PC-3 (cell line): ENCODE data around the gene SPP2. TPM values are rescaled to one million over a fixed set of nuclear protein-coding genes. Genes with fewer than 3 reads are reported as not detected.

ENCODE experiments used
- ATAC-seq: fragments of 200-7000 bp; cut with Tn5 transposase; 2 replicates; pipeline ENCODE4 v1.9.1; 2020; ENCODE audit warnings: mild to moderate bottlenecking, moderate library complexity
- BruUV-seq: library from RNA; stranded (reverse); fragments of 400-500 nt; replicated peaks from 2 replicates; lab custom pipeline; 2021; lab: Mats Ljungman, UMichigan
- CTCF ChIA-PET: fragments of 300-600 bp; sonication (Branson Sonifier 250); formaldehyde crosslinking; loops from one replicate; lab custom pipeline; 2022; ENCODE audit warnings: antibody characterized with exemption; lab: Charles Lee
- POLR2A ChIA-PET: fragments of 300-600 bp; sonication (Branson Sonifier 250); formaldehyde crosslinking; loops from one replicate; lab custom pipeline; 2022; ENCODE audit warnings: antibody characterized with exemption; ENCODE audit not compliant: unreplicated experiment; lab: Charles Lee
- DNase-seq: peaks from one replicate; pipeline ENCODE4 v3.0.0-alpha.2; 2015
- H2AFZ ChIP-seq: fragments of 300-600 bp; sonication (generic); 2 replicates; pipeline ENCODE4 v1.6.0; 2016; ENCODE audit warnings: antibody characterized with exemption, low read length
- H3F3A ChIP-seq: fragments of 300-600 bp; sonication (generic); one replicate; pipeline ENCODE4 v1.6.0; 2017; ENCODE audit warnings: antibody characterized with exemption, low read length, control low read depth, mild to moderate bottlenecking; ENCODE audit not compliant: unreplicated experiment
- H3K27ac ChIP-seq: fragments of 300-600 bp; sonication (generic); 2 replicates; pipeline ENCODE4 v1.5.1; 2016; ENCODE audit warnings: mild to moderate bottlenecking, low read length
- H3K27me3 ChIP-seq: fragments of 300-600 bp; sonication (generic); 2 replicates; pipeline ENCODE4 v1.6.1; 2016; ENCODE audit warnings: low read length, mixed read lengths
- H3K36me3 ChIP-seq: fragments of 300-600 bp; sonication (generic); 2 replicates; pipeline ENCODE4 v1.6.1; 2016; ENCODE audit warnings: low read depth, mixed run types, low read length, mixed read lengths
- H3K4me1 ChIP-seq: fragments of 300-600 bp; sonication (generic); 2 replicates; pipeline ENCODE4 v1.5.1; 2016; ENCODE audit warnings: low read length; ENCODE audit not compliant: insufficient read depth
- H3K4me2 ChIP-seq: fragments of 300-600 bp; sonication (generic); 2 replicates; pipeline ENCODE4 v1.6.0; 2016; ENCODE audit warnings: low read length
- H3K4me3 ChIP-seq: fragments of 300-600 bp; sonication (generic); 2 replicates; pipeline ENCODE4 v1.5.1; 2016; ENCODE audit warnings: mild to moderate bottlenecking, low read length, mixed read lengths
- H3K79me2 ChIP-seq: fragments of 300-600 bp; sonication (generic); 2 replicates; pipeline ENCODE4 v1.6.1; 2017; ENCODE audit warnings: low read length, mixed read lengths
- H3K9ac ChIP-seq: fragments of 300-600 bp; sonication (generic); 2 replicates; pipeline ENCODE4 v1.6.0; 2016; ENCODE audit warnings: mild to moderate bottlenecking, low read length
- H3K9me2 ChIP-seq: fragments of 300-600 bp; sonication (generic); replicated peaks from 2 replicates; pipeline ENCODE4 v1.6.1; 2016; ENCODE audit warnings: mixed run types, low read length, mixed read lengths
- H3K9me3 ChIP-seq: fragments of 300-600 bp; sonication (generic); 2 replicates; pipeline ENCODE4 v1.6.1; 2016; ENCODE audit warnings: low read length, mixed read lengths
- H4K20me1 ChIP-seq: fragments of 300-600 bp; sonication (generic); 2 replicates; pipeline ENCODE4 v1.6.1; 2016; ENCODE audit warnings: low read length, mixed read lengths
- CTCF ChIP-seq: fragments of 300-600 bp; sonication (generic); conservative IDR thresholded peaks from 2 replicates; pipeline ENCODE4 v1.5.1; 2017; ENCODE audit warnings: antibody characterized with exemption, low read depth, mild to moderate bottlenecking, low read length
- EZH2 ChIP-seq: fragments of 300-600 bp; sonication (generic); IDR thresholded peaks from one replicate; pipeline ENCODE4 v1.6.1; 2017; ENCODE audit warnings: antibody characterized with exemption, mild to moderate bottlenecking, low read length; ENCODE audit not compliant: unreplicated experiment
- EZH2phosphoT487 ChIP-seq: fragments of 300-600 bp; sonication (generic); IDR thresholded peaks from 2 replicates; pipeline ENCODE4 v1.6.1; 2018; ENCODE audit warnings: mild to moderate bottlenecking, antibody characterized with exemption, low read length, borderline replicate concordance
- intact Hi-C: fragments of 100-400 bp; cut with micrococcal nuclease; formaldehyde crosslinking; loops from 2 replicates; pipeline ENCODE4 v1.9.0; 2023
- total RNA-seq: library from RNA; depleted of rRNA; stranded (reverse); fragments of >200 nt; gene quantifications from 2 replicates; pipeline ENCODE4 v1.2.3, GENCODE V29; 2014

The SPP2 gene
- total RNA-seq, 1 experiment from 2014 or later = not detected

GRCh38 chr2:234024304-234024703 lies 26.2 kb upstream of the SPP2 start:
- H3K4me2 ChIP-seq = no peak overlapping the region
- BruUV-seq = no TSS peak

GRCh38 chr2:234025466-234025865 lies 25.0 kb upstream of the SPP2 start:
- Histone ChIP-seq H2AFZ (no peak overlapping the region), H3K27me3 (no peaks in the 10 kb centered on the region), H3F3A (no peaks in the 10 kb centered on the region), H3K9me2 (no peaks in the 10 kb centered on the region), H3K79me2 (no peaks in the 10 kb centered on the region), H3K36me3 (no peaks in the 10 kb centered on the region), H4K20me1 (no peaks in the 10 kb centered on the region), H3K4me1 (peaks cover 12% of the 10 kb centered on the region), H3K4me3 (no peak overlapping the region), H3K4me2 (no peak overlapping the region), H3K9me3 (no peaks in the 10 kb centered on the region), H3K9ac (no peak overlapping the region), H3K27ac (no peak overlapping the region)
- intact Hi-C loops = no loop called here
- BruUV-seq = no TSS peak
- TF ChIP-seq EZH2phosphoT487 (no peak), CTCF (no peak), EZH2 (no peak)
- DNase-seq (no peak), ATAC-seq (no peak)
- CTCF ChIA-PET = no interaction called here
- POLR2A ChIA-PET = no interaction called here

More at GRCh38 chr2:234024304-234024703, 26.2 kb upstream of the SPP2 start:
- ChIA-PET CTCF (no interaction called here), POLR2A (no interaction called here)
- no peak for ATAC-seq
- H3K4me3 ChIP-seq = no peak overlapping the region
- H3K9me3 ChIP-seq = no peaks in the 10 kb centered on the region
- no peaks in the 10 kb centered on the region for H3K27me3 ChIP-seq
- H3K9me2 ChIP-seq = no peaks in the 10 kb centered on the region
- H4K20me1 ChIP-seq = no peaks in the 10 kb centered on the region
- no peak overlapping the region for H3K9ac ChIP-seq
- no peak overlapping the region for H2AFZ ChIP-seq
- H3K27ac ChIP-seq = no peak overlapping the region
- no peaks in the 10 kb centered on the region for H3K79me2 ChIP-seq
- TF ChIP-seq EZH2 = no peak
- TF ChIP-seq EZH2phosphoT487 = no peak
- intact Hi-C loops = no loop called here
- no peaks in the 10 kb centered on the region for H3F3A ChIP-seq
- H3K4me1 ChIP-seq = peaks cover 5% of the 10 kb centered on the region
- DNase-seq = no peak
- H3K36me3 ChIP-seq = no peaks in the 10 kb centered on the region

GRCh38 chr2:234025891-234026401 lies 24.6 kb upstream of the SPP2 start:
- Histone ChIP-seq H3K36me3 (no peaks in the 10 kb centered on the region), H3K9me2 (no peaks in the 10 kb centered on the region), H3K4me1 (peaks cover 12% of the 10 kb centered on the region), H3K79me2 (no peaks in the 10 kb centered on the region), H3K9me3 (no peaks in the 10 kb centered on the region), H3K4me3 (no peak overlapping the region), H3K9ac (no peak overlapping the region), H3K4me2 (no peak overlapping the region), H4K20me1 (no peaks in the 10 kb centered on the region), H2AFZ (no peak overlapping the region), H3K27me3 (no peaks in the 10 kb centered on the region), H3K27ac (no peak overlapping the region), H3F3A (no peaks in the 10 kb centered on the region)
- ATAC-seq (no peak), DNase-seq (no peak)
- CTCF ChIA-PET = no interaction called here
- no peak for TF ChIP-seq EZH2phosphoT487
- POLR2A ChIA-PET = no interaction called here
- no TSS peak for BruUV-seq
- intact Hi-C loops = no loop called here
